Osteoblast (primary cell): Measurements from ENCODE around the gene LYZL6. TPM values are rescaled to one million over a fixed set of nuclear protein-coding genes. Genes with fewer than 3 reads are reported as not detected.

Source experiments
- DNase-seq: peaks from one replicate; pipeline ENCODE4 v3.0.0; 2011; ENCODE audit warnings: low spot score, mixed read lengths; ENCODE audit not compliant: insufficient read length; ENCODE audit errors: missing footprints
- H2AFZ ChIP-seq: 2 replicates; pipeline ENCODE4 v1.6.0; 2011; ENCODE audit warnings: mild to moderate bottlenecking, low read length
- H3K27ac ChIP-seq: 2 replicates; pipeline ENCODE4 v1.5.1; 2011; ENCODE audit warnings: mild to moderate bottlenecking, low read depth, low read length, moderate library complexity
- H3K27me3 ChIP-seq: 2 replicates; pipeline ENCODE4 v1.6.0; 2012; ENCODE audit warnings: mild to moderate bottlenecking, control low read depth, inconsistent platforms, low read length, moderate library complexity; ENCODE audit not compliant: insufficient read depth
- H3K36me3 ChIP-seq: 2 replicates; pipeline ENCODE4 v1.5.1; 2011; ENCODE audit warnings: mild to moderate bottlenecking, low read length, control low read depth, moderate library complexity; ENCODE audit not compliant: insufficient read depth
- H3K4me1 ChIP-seq: 2 replicates; pipeline ENCODE4 v1.5.1; 2011; ENCODE audit warnings: mild to moderate bottlenecking, low read length, control low read depth, moderate library complexity; ENCODE audit not compliant: insufficient read depth
- H3K4me2 ChIP-seq: 2 replicates; pipeline ENCODE4 v1.6.0; 2011; ENCODE audit warnings: mild to moderate bottlenecking, low read length; ENCODE audit not compliant: insufficient read depth
- H3K4me3 ChIP-seq: fragments of 200-600 bp; sonication (generic); 3 replicates; pipeline ENCODE4 v1.5.1; 2012; ENCODE audit warnings: mild to moderate bottlenecking, low read length, inconsistent platforms; ENCODE audit not compliant: insufficient read depth
- H3K79me2 ChIP-seq: 2 replicates; pipeline ENCODE4 v1.6.0; 2012; ENCODE audit warnings: mild to moderate bottlenecking, low read length, control low read depth, inconsistent platforms; ENCODE audit not compliant: insufficient read depth
- H3K9me3 ChIP-seq: 2 replicates; pipeline ENCODE4 v1.5.1; 2011; ENCODE audit warnings: low read depth, low read length, control low read depth
- H4K20me1 ChIP-seq: 2 replicates; pipeline ENCODE4 v1.6.0; 2012; ENCODE audit warnings: mild to moderate bottlenecking, low read length, control low read depth; ENCODE audit not compliant: insufficient read depth
- total RNA-seq: library from RNA; depleted of rRNA; stranded (reverse); fragments of >200 nt; gene quantifications from 2 replicates; pipeline ENCODE4 v1.2.3, GENCODE V29; 2012
- TF ChIP-seq, protein P1 (sequence below): IDR thresholded peaks from 2 replicates; pipeline ENCODE4 v1.5.1; 2011; ENCODE audit warnings: mild to moderate bottlenecking, low read depth, low read length, moderate library complexity; ENCODE audit errors: extremely low read depth

Gene LYZL6
- total RNA-seq, 1 donor, result not detected

DNA sequence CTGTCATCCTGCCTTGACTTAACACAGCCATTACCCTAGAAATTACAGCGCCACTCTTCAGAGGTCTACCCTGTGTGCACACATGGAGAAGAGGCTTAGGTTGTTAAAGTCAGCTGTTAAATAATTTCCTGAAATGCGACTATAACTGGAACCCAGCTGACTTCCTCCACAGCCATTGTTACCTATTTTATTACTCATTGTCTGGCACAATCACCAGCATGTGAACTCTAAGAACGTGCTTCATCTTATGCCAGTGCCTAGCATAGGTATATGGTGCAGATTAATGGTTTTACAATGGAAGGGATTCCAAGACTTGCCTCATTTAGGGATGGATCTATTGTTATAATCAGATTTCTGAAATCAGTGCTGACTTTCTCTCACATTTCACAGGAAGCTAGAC is 24.8 kb downstream of the LYZL6 start:
- H3K36me3 ChIP-seq, result no peaks in the 10 kb centered on the region
- TF ChIP-seq, protein P1, sequence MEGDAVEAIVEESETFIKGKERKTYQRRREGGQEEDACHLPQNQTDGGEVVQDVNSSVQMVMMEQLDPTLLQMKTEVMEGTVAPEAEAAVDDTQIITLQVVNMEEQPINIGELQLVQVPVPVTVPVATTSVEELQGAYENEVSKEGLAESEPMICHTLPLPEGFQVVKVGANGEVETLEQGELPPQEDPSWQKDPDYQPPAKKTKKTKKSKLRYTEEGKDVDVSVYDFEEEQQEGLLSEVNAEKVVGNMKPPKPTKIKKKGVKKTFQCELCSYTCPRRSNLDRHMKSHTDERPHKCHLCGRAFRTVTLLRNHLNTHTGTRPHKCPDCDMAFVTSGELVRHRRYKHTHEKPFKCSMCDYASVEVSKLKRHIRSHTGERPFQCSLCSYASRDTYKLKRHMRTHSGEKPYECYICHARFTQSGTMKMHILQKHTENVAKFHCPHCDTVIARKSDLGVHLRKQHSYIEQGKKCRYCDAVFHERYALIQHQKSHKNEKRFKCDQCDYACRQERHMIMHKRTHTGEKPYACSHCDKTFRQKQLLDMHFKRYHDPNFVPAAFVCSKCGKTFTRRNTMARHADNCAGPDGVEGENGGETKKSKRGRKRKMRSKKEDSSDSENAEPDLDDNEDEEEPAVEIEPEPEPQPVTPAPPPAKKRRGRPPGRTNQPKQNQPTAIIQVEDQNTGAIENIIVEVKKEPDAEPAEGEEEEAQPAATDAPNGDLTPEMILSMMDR, result no peak
- no peak overlapping the region for H3K4me3 ChIP-seq
- no peak overlapping the region for H2AFZ ChIP-seq
- H3K9me3 ChIP-seq, result no peaks in the 10 kb centered on the region
- no peak overlapping the region for H3K27ac ChIP-seq
- H3K79me2 ChIP-seq, result no peaks in the 10 kb centered on the region
- H4K20me1 ChIP-seq, result no peaks in the 10 kb centered on the region
- no peak overlapping the region for H3K4me2 ChIP-seq
- H3K4me1 ChIP-seq, result no peaks in the 10 kb centered on the region
- no peak for DNase-seq
- H3K27me3 ChIP-seq, result peaks cover 5% of the 10 kb centered on the region

DNA sequence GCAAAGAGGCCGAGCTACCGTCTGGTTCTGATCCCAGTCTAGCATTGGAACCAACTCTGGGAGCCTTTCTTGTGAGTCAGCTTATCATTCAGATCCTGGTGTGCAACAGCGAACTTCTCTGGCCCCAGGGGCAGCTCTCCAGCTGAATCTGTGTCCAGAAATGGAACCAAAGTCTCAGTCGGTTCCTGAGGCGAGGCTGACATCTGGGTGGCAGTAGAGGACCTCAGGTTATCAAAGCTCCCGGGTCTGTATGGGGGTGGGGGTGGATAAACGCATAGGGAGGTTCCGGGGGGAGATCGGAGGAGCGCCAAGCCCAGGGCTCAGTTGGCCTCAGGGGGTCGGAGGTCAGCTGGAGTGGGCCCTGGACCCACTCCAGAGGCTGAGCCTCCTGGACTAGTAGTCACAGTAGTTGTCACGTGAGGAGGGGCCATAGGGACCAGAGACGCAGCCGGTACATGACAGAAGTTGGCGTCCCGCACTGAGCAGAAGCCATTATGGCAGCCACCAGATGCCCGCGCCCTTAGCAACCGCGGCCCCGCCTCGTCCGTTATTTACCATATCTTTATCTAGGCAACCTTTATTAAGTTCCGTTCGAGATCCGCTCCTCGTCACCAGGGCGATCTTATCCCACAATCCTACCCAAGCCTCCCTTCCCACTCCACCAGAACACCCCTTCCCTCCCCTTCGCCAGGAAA is 25.8 kb downstream of the LYZL6 start:
- Histone ChIP-seq H2AFZ (no peak overlapping the region), H3K79me2 (no peaks in the 10 kb centered on the region), H3K4me1 (no peaks in the 10 kb centered on the region), H3K9me3 (no peaks in the 10 kb centered on the region), H3K27ac (no peak overlapping the region), H3K4me3 (no peak overlapping the region), H4K20me1 (no peaks in the 10 kb centered on the region), H3K27me3 (peaks cover 5% of the 10 kb centered on the region), H3K4me2 (no peak overlapping the region), H3K36me3 (no peaks in the 10 kb centered on the region)
- TF ChIP-seq, protein P1, result no peak
- DNase-seq, result no peak

DNA sequence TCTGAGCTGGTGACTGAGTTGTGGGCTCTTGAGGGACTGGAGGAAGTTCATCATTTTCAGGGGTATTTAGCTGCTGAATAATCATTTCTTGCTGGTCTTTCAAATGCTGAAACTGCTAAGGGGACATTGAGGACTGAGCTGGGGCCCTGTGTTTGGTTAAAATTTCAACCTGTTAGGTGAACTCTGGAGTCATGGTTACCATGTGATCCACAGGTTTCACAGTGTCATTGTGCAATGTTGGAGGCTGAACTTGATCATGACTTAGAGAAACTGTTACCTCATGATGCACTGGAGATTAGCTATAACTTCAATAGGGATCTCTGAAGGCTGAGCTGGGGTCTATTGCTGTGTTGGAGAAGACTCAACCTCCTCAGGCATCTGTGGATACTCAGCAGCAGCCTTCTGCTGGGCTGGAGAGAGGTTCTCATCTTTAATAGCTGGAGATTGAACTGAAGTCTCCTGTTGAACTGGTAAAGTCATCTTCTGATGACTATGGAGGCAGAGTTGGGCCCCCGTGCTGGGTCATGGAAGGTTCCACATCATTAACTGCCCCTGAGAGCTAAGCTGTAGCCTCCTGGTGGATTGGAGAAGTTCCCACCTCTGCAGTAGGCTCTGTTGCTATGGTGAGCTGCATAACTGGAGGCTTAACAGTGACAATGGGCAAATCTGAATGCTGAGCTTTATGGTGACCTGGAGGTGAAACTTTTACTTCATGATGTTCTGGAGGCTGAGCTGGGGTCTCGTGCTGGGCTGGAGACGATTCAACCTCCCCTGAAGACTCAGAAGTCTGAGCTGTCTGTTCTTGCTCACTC is 28.2 kb downstream of the LYZL6 start:
- no peak overlapping the region for H3K4me2 ChIP-seq
- no peak overlapping the region for H3K4me3 ChIP-seq
- H2AFZ ChIP-seq, result no peak overlapping the region
- no peaks in the 10 kb centered on the region for H3K9me3 ChIP-seq
- TF ChIP-seq, protein P1, result no peak
- H3K27ac ChIP-seq, result no peak overlapping the region
- no peaks in the 10 kb centered on the region for H4K20me1 ChIP-seq
- H3K79me2 ChIP-seq, result no peaks in the 10 kb centered on the region
- no peaks in the 10 kb centered on the region for H3K4me1 ChIP-seq
- H3K27me3 ChIP-seq, result peaks cover 5% of the 10 kb centered on the region
- DNase-seq, result no peak
- H3K36me3 ChIP-seq, result no peaks in the 10 kb centered on the region

DNA sequence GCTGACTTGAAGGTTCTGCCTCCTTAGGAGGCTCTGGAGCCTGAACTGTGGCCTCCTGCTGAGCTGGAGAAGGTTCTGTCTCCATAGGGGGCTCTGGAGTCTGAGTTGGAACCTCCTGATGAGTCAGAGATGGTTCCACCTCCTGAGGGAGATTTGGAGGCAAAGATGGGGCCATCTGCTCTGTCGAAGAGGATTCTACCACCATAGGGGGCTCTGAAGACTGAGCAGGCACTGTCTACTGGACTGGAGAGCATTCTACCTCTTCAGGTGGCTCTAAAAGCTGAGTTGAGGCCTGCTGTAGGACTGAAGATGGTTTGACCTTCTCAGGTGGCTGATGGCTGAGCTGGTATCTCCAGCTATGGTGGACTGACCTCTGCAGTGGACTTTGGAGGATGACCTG is 29.2 kb downstream of the LYZL6 start:
- H3K4me1 ChIP-seq, result no peaks in the 10 kb centered on the region
- DNase-seq, result no peak
- H3K27ac ChIP-seq, result no peak overlapping the region
- H3K36me3 ChIP-seq, result no peaks in the 10 kb centered on the region
- H3K4me2 ChIP-seq, result no peak overlapping the region
- peaks cover 13% of the 10 kb centered on the region for H3K27me3 ChIP-seq
- H2AFZ ChIP-seq, result no peak overlapping the region
- no peaks in the 10 kb centered on the region for H4K20me1 ChIP-seq
- no peaks in the 10 kb centered on the region for H3K9me3 ChIP-seq
- H3K79me2 ChIP-seq, result no peaks in the 10 kb centered on the region
- no peak overlapping the region for H3K4me3 ChIP-seq
- TF ChIP-seq, protein P1, result no peak
